ENCODE measurements around the gene LUZP2. TPM values are rescaled to one million over a fixed set of nuclear protein-coding genes. Genes with fewer than 3 reads are reported as not detected.

The LUZP2 gene
- total RNA-seq, 1 donor from 2014 or later: 0.49 TPM

DNA sequence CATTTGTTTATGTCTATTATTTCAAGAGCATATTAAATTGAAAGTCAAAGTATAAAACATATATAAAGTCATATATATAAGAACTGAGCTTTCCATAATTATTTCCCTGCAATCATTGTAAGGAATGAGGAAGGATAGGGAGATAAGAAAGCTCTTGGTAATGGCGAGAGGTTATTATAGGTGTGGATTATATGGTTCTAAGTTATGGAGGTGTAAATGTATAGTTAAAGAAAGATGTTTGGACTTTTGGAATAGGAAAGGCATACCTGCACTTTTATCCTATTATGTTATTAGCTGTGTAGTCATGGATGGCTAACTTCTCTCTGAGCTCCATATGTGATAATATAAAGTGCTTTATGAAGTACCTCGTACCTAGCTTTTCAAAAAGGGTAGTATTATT, 127.6 kb downstream of the LUZP2 start:
- H3K9me3 ChIP-seq: no peaks in the 10 kb centered on the region
- H3K36me3 ChIP-seq: no peaks in the 10 kb centered on the region
- no peak for TF ChIP-seq POLR2AphosphoS5 (IDR thresholded peaks at IDR 0.05; ENCODE audit: insufficient read depth in 1 of 2, low read depth in 1 of 2)
- no peak for TF ChIP-seq CTCF (IDR thresholded peaks at IDR 0.05)
- no peak overlapping the region for H3K4me3 ChIP-seq
- DNase-seq (ENCODE audit: extremely low spot score in 2 of 2): no peak
- intact Hi-C loops (cut with DNase I): no loop called here
- no peaks in the 10 kb centered on the region for H3K4me1 ChIP-seq
- H3K27ac ChIP-seq: no peak overlapping the region
- H3K27me3 ChIP-seq: no peaks in the 10 kb centered on the region

DNA sequence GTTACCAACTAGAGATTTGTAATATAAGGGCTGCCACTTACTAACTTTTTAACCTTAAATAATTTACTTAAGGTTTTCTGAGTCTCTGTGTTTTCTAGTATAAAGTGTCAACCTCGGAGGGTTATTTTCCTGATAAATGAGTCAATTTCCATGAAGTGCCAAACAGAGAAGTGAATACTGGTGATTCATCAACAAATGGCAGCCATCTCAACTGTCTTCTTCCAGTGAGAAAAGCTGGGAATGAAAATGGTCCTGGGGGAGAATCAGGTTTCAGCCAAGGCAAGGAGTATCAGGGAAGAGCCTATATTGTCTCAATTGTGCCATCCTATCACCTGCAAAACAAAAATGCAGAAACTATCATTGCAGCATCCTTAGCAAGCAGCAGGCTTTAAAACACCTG, 129.1 kb downstream of the LUZP2 start:
- intact Hi-C loops (cut with DNase I): no loop called here
- H3K27ac ChIP-seq: no peak overlapping the region

DNA sequence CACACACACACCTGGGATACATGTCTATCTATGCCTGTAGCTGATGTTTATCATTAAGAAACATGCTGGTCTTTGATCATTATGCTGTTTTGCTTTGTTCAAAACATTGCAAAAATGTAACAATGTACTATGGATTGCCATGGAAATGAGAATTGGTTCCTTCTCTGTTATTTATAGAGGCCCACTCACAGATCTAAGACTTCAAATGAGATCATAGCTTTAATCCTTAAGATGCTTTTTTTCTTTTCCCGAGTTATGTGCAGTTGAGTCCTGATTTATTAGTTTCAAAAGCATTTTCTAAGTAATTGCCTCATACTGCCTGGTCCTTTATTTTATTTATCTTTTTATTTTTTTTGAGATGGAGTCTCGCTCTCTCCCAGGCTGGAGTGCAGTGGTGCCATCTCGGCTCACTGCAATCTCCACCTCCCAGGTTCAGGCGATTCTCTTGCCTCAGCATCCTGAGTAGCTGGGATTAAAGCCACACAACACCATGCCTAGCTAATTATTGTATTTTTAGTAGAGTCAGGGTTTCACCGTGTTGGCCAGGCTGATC, 131.4 kb downstream of the LUZP2 start:
- TF ChIP-seq CTCF (IDR thresholded peaks at IDR 0.05): no peak
- TF ChIP-seq POLR2A (IDR thresholded peaks at IDR 0.05): no peak
- TF ChIP-seq POLR2AphosphoS5 (IDR thresholded peaks at IDR 0.05; ENCODE audit: insufficient read depth in 1 of 2, low read depth in 1 of 2): no peak
- no peak for DNase-seq (ENCODE audit: extremely low spot score in 2 of 2)
- H3K9me3 ChIP-seq: no peaks in the 10 kb centered on the region
- H3K27me3 ChIP-seq: no peaks in the 10 kb centered on the region
- no peak overlapping the region for H3K27ac ChIP-seq
- H3K4me3 ChIP-seq: no peak overlapping the region
- intact Hi-C loops (cut with DNase I): no loop called here
- H3K4me1 ChIP-seq: no peaks in the 10 kb centered on the region
- H3K36me3 ChIP-seq: no peaks in the 10 kb centered on the region

More for the DNA sequence above, 129.1 kb downstream of the LUZP2 start:
- no peaks in the 10 kb centered on the region for H3K27me3 ChIP-seq
- TF ChIP-seq CTCF (IDR thresholded peaks at IDR 0.05): no peak
- TF ChIP-seq POLR2AphosphoS5 (IDR thresholded peaks at IDR 0.05; ENCODE audit: insufficient read depth in 1 of 2, low read depth in 1 of 2): no peak
- TF ChIP-seq POLR2A (IDR thresholded peaks at IDR 0.05): no peak
- H3K9me3 ChIP-seq: no peaks in the 10 kb centered on the region
- no peak overlapping the region for H3K4me3 ChIP-seq
- no peak for DNase-seq (ENCODE audit: extremely low spot score in 2 of 2)
- H3K4me1 ChIP-seq: no peaks in the 10 kb centered on the region
- H3K36me3 ChIP-seq: no peaks in the 10 kb centered on the region

DNA sequence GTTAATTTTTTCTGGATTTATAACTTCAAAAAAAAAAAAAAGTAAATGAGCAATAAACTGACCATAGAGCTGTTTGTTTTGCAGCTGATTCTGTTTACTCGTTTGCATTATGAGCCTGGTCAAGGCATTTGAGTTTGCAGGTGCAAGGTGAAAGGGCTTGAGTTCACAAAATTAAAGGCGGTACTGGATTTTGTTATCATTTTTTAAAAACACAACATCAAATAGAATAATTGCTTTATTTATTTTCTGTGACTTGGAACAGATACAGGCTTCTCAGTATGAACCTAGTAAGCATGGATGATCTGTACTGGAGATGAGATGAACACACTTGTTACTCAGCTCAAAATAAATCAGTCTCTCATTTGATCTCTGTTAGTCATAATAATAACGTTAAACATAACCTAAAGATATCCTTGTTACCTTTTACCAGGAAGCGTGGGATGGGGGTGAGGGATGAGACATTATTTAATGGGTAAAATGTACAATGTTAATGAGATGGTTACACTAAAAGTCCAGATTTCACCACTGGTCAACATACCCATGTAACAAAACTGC, 137.8 kb downstream of the LUZP2 start:
- TF ChIP-seq CTCF (IDR thresholded peaks at IDR 0.05) (no peak), POLR2AphosphoS5 (IDR thresholded peaks at IDR 0.05; ENCODE audit: insufficient read depth in 1 of 2, low read depth in 1 of 2) (no peak), POLR2A (IDR thresholded peaks at IDR 0.05) (no peak)
- Histone ChIP-seq H3K4me3 (no peak overlapping the region), H3K36me3 (no peaks in the 10 kb centered on the region), H3K27me3 (no peaks in the 10 kb centered on the region), H3K4me1 (no peaks in the 10 kb centered on the region), H3K27ac (no peak overlapping the region), H3K9me3 (no peaks in the 10 kb centered on the region)
- intact Hi-C loops (cut with DNase I): no loop called here
- no peak for DNase-seq (ENCODE audit: extremely low spot score in 2 of 2)

GRCh38 chr11:24635588-24636290, 138.9 kb downstream of the LUZP2 start:
- H3K27me3 ChIP-seq: no peaks in the 10 kb centered on the region
- intact Hi-C loops (cut with DNase I): no loop called here
- no peaks in the 10 kb centered on the region for H3K9me3 ChIP-seq
- no peak overlapping the region for H3K4me3 ChIP-seq
- TF ChIP-seq CTCF (IDR thresholded peaks at IDR 0.05): no peak
- TF ChIP-seq POLR2AphosphoS5 (IDR thresholded peaks at IDR 0.05; ENCODE audit: insufficient read depth in 1 of 2, low read depth in 1 of 2): peak in 1 of 2 donors; percentile 26
- H3K4me1 ChIP-seq: no peaks in the 10 kb centered on the region
- no peak for DNase-seq (ENCODE audit: extremely low spot score in 2 of 2)
- no peak overlapping the region for H3K27ac ChIP-seq
- no peaks in the 10 kb centered on the region for H3K36me3 ChIP-seq
